Type B pancreatic cell (in vitro differentiated cells): Measurements from ENCODE around the gene TBL1X. TPM values are rescaled to one million over a fixed set of nuclear protein-coding genes. Genes with fewer than 3 reads are reported as not detected.

Experiments
- DNase-seq: peaks from one replicate; pipeline ENCODE4 v3.0.0; 2021; ENCODE audit warnings: mixed read lengths; ENCODE audit not compliant: unreplicated experiment; ENCODE audit errors: extremely low spot score
- H3K27ac Mint-ChIP-seq: 2 replicates; pipeline ENCODE4 v1.8.0; 2021; ENCODE audit warnings: mild to moderate bottlenecking, mixed read lengths
- H3K27me3 Mint-ChIP-seq: 2 replicates; pipeline ENCODE4 v1.8.0; 2021; ENCODE audit warnings: mixed read lengths
- H3K36me3 Mint-ChIP-seq: 2 replicates; pipeline ENCODE4 v1.8.0; 2021; ENCODE audit warnings: mixed read lengths
- H3K4me1 Mint-ChIP-seq: one replicate; pipeline ENCODE4 v1.8.0; 2021; ENCODE audit warnings: mixed read lengths; ENCODE audit not compliant: unreplicated experiment
- H3K4me3 Mint-ChIP-seq: 2 replicates; pipeline ENCODE4 v1.8.0; 2021; ENCODE audit warnings: mild to moderate bottlenecking, mixed read lengths
- H3K9me3 Mint-ChIP-seq: 2 replicates; pipeline ENCODE4 v1.8.0; 2021; ENCODE audit warnings: mixed read lengths
- total RNA-seq: library from RNA; stranded (reverse); gene quantifications from 2 replicates; pipeline ENCODE4 v1.2.1, GENCODE V29; 2021; ENCODE audit warnings: low replicate concordance
- TF ChIP-seq, protein P1 (sequence below): fragments of 200-600 bp; sonication (generic); conservative IDR thresholded peaks from 2 replicates; pipeline ENCODE4 v1.5.0; 2021; ENCODE audit warnings: antibody characterized with exemption, mild to moderate bottlenecking

TBL1X gene
- total RNA-seq, 1 donor from 2014 or later, result 41.3 TPM

DNA sequence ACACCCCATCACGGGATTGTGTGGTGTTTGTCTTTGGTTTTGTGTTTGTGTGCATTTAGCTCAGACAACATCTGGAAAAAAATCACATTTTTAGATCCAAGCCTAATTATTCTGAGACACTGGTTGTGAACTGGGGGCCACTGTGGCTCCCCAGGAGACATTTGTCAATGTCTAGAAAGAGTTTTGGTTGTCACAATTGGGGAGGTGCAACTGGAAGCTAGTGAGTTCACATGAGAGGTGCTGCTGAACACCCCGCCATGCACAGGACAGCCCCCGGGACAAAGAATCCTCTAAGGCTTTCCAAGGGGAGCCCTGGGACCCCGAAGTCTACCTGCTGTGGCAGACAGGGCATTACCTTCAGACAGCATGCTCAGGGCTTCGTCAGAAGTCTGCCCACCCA is 274.3 kb downstream of the TBL1X start:
- no peaks in the 10 kb centered on the region for H3K27me3 Mint-ChIP-seq
- peaks cover 5% of the 10 kb centered on the region for H3K36me3 Mint-ChIP-seq
- H3K27ac Mint-ChIP-seq, result no peak overlapping the region
- no peaks in the 10 kb centered on the region for H3K4me1 Mint-ChIP-seq
- H3K4me3 Mint-ChIP-seq, result no peak overlapping the region
- TF ChIP-seq, protein P1, sequence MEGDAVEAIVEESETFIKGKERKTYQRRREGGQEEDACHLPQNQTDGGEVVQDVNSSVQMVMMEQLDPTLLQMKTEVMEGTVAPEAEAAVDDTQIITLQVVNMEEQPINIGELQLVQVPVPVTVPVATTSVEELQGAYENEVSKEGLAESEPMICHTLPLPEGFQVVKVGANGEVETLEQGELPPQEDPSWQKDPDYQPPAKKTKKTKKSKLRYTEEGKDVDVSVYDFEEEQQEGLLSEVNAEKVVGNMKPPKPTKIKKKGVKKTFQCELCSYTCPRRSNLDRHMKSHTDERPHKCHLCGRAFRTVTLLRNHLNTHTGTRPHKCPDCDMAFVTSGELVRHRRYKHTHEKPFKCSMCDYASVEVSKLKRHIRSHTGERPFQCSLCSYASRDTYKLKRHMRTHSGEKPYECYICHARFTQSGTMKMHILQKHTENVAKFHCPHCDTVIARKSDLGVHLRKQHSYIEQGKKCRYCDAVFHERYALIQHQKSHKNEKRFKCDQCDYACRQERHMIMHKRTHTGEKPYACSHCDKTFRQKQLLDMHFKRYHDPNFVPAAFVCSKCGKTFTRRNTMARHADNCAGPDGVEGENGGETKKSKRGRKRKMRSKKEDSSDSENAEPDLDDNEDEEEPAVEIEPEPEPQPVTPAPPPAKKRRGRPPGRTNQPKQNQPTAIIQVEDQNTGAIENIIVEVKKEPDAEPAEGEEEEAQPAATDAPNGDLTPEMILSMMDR, result no peak
- DNase-seq, result no peak
- H3K9me3 Mint-ChIP-seq, result peaks cover 10% of the 10 kb centered on the region

DNA sequence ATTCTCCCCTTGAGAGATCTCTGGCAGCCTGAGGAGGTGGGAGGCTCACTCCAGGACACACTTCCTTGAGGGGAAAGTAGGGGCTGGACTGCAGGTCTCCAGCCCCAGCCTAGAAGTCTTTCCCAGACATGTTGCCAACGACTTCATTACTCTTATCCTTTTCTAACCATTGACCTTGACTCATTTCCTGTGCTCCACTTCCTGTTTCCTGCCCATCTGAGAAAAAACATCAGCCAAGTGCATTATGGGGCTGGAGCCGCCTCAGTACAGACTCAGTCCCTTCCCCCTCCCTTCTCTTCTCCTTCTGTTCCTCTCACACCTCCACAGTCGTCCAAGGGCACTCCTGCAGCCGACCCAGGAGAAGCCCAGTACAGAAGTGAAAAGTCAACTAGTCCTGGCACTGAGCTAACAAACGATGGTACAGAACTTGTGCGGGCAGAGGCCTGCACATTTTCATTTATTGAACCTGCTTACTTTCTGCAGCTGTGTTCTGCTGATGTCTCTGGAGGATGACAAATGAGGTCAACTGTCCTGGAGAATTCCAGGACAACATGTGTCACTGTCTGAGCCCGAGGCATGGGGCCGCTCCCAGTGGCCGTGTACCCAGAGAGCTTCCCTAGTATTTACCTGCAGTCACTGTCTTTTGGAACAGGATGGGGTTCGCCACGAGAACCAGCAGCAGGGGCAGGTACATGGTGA is 280.7 kb downstream of the TBL1X start:
- Mint-ChIP-seq H3K27ac (peak overlapping the region; percentile 82), H3K27me3 (no peaks in the 10 kb centered on the region), H3K36me3 (peaks cover 5% of the 10 kb centered on the region), H3K4me3 (no peak overlapping the region), H3K9me3 (peaks cover 9% of the 10 kb centered on the region), H3K4me1 (peaks cover 9% of the 10 kb centered on the region)
- TF ChIP-seq, protein P1, result no peak
- DNase-seq, result no peak

DNA sequence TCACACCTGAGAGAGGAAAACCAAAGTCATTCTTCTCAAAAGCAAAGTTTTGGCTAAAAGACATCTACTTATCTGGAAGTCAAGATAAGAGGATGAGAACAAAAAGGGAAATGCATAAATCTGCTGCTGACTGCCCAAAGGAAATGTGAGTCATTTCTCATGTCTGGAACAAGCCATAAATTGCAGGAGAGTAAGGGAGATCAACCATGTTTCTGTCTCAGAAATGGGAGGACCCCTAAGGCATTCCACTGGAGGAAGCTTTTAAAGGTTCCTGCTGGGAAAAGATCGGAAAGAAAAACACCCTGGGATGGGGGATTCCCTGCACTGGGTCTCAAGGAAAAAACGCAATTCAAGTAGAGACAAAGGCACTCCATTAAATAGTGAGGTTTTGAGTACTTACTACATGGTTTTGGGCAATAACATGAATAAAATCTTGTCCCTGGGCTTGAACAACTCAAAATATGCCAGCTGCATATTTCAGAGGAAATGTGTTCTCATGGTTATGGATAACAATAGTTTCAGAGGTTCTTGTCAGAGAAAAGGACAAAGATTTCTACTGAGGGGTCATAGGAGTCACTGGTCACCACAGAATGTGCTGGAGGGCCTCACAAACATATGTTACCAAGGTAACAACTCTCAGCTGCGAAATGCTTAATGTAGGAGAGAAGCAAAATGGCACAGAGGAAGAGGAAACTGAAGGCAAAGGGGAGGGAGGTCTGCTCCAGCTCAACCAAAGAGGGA is 281.5 kb downstream of the TBL1X start:
- TF ChIP-seq, protein P1, result no peak
- H3K27me3 Mint-ChIP-seq, result no peaks in the 10 kb centered on the region
- peak overlapping the region; percentile 33 for H3K27ac Mint-ChIP-seq
- peaks cover 5% of the 10 kb centered on the region for H3K36me3 Mint-ChIP-seq
- H3K4me3 Mint-ChIP-seq, result no peak overlapping the region
- peaks cover 9% of the 10 kb centered on the region for H3K4me1 Mint-ChIP-seq
- no peak for DNase-seq
- peaks cover 9% of the 10 kb centered on the region for H3K9me3 Mint-ChIP-seq

DNA sequence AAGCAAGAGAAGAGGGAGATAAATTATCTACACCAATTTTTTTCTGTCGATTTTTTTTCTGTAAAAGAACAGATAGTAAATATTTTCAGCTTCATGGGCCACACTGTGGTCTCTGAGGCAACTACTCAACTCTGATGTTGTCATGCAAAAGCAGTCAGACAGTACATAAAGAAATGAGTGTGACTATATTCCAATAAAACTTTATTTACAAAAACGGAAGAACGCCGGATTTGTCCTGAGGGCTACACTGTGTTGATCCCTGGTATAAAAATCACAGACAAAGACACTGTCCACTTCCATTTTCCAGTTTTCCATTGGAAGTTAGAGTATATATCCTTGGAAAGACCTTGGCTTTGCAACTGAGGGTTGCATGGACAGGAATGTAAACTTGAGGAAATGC is 282.8 kb downstream of the TBL1X start:
- Mint-ChIP-seq H3K9me3 (peaks cover 9% of the 10 kb centered on the region), H3K4me3 (no peak overlapping the region), H3K27ac (no peak overlapping the region), H3K36me3 (peaks cover 5% of the 10 kb centered on the region), H3K27me3 (no peaks in the 10 kb centered on the region), H3K4me1 (peaks cover 9% of the 10 kb centered on the region)
- TF ChIP-seq, protein P1, result no peak
- no peak for DNase-seq

DNA sequence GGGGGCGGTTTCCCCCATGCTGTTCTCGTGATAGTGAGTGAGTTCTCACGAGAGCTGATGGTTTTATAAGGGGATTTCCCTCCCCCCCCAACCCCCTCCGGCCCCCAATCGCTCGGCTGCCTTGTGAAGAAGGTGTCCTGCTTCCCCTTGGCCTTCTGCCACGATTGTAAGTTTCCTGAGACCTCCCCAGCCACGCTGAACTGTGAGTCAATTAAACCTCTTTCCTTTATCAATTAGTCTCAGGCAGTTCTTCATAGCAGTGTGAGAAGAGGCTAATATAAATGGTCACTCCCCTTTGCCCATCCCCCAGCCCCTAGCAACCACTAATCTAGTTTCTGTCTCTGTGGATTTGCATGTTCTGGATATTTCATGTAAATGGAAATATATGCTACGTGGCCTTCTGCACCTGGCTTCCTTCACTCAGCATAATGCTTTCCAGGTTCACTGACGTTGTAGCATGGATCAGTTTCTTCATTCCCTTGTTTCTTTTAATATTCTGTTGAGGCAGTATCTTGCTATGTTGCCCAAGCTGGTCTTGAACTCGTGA is 284.4 kb downstream of the TBL1X start:
- no peak overlapping the region for H3K4me3 Mint-ChIP-seq
- no peak overlapping the region for H3K27ac Mint-ChIP-seq
- peaks cover 5% of the 10 kb centered on the region for H3K9me3 Mint-ChIP-seq
- H3K36me3 Mint-ChIP-seq, result peaks cover 5% of the 10 kb centered on the region
- no peaks in the 10 kb centered on the region for H3K27me3 Mint-ChIP-seq
- peaks cover 9% of the 10 kb centered on the region for H3K4me1 Mint-ChIP-seq
- TF ChIP-seq, protein P1, result no peak
- no peak for DNase-seq
